ENCODE data around the gene FGFR3.

Gene FGFR3

DNA sequence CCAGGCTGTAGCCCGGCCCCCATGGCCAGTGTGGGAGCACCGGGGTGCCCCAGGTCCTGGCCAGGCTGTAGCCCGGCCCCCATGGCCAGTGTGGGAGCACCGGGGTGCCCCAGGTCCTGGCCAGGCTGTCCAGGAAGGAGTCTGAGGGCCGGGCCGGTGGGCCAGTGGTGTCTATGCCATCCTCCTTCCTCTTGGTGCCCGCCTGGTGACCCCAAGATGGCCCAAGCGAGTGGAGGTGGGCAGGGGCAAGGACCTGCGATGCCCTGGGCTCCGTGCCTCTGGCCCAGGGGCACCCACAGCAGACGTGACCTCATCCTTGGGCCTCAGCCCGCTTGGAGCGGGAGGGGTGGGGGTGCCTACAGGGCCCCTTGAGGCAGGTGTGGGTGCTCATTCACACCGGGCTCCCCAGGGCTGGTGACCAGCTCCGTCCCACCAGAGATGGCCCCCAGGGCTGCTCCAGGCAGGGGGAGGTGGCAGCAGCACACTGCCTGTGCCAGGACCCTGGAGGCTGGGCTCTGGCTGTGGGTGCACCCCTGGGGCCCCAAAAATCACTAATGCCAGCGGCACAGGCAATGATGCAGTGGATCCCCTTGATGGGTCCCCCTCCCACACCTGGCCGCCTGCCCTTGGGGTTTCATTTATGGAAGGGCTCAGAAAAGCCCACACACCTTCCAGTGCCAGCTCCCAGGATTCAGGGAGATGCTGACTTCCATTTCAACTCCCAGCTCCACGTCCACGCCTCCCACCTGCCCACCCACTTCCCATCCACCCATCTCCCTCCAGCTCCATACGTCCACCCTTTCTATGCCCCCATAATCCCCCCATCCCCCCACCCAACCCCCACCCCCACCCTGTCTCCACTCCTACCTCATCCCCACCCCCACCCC, 36.0 kb upstream of the FGFR3 start:
- no peak for DNase-seq (ENCODE audit: low spot score)

DNA sequence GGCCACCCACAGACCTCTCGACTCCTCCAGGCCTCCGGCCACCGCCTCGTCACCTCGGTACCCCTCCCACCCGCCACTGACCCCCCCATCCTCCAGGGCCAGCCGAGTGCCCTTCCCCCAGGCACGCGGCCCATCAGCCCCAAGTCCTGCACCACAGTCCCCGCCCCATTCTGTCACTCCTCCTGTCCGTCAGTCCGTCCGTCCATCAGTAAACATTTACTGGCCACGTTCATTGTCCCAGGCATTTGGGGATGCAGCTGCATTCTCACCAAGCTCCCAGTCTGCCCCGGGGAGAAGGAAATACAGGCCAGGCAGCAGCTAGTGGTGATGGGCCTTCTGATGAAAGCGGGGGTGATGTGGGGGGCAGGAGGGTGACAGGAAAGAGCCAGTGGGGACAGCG, 35.3 kb upstream of the FGFR3 start:
- DNase-seq (ENCODE audit: low spot score) = no peak

DNA sequence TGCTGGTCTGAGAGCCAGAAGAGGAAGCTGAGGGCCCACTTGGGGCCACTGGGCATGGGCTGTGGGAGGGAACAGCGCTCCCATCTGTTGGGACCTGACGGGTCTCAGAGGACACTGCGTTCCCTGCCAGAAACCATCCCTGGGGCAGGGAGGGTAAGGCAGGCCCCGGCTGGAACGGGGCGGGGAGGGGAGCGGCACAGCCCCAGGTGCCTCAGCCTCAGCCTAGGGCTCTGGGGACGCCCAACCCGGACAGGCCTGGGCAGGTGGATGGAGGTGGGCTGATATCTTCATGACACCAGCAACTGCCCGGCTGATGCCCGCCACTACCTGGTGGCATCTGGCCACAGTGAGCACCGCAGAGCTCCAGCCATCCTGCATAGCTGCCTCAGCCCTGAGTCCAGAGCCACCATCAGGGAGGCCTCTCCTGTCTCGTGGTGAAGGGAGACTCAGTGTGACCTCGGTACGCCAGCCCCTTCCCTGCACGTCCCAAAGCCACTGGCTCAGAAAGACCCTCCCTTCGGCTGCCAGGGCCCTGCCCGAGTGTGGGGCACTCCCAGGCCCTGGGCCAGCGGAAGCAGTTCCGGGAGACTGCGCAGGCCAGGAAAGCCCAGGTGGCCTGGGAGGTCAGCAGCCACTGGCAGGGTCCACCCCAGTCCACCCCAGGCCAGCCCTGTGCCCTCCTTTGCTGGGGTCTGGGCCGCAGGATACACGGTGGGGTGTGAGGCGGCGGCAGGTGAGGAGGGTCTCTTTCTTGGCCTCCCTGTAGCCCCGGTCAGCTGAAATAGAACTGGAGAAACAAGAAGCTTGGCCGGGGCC, 34.6 kb upstream of the FGFR3 start:
- no peak for DNase-seq (ENCODE audit: low spot score)

DNA sequence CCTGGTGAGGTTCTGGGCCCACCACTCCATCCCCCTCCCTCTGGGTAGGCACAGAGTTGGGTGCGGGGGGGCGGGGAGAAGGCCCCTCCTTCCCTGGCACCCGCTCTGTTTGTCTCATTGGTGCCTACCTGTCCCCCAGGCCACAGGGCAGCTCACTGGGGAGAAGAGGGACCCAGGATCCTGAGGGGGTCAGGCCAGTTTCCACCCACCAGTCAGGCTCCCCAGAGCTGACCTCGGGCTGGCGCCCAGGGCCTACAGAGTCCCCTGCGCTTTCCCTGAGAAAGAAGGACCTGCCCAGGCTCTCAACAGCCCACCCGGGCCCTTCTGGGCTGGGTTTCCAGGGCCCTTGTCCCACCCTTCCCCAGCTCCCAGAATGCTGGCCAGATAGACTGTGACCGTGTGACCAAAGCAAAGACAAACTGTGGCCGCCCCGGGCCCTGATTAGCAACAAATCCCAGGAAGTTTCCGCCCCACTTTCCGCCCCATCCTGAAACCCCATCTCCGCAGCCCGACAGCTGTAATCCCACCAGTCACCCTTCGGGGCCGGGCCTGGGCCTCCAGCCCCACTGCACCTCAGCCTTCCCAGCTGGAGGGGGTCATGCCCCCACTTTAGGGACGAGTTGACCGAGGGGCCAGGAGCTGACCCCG, 33.8 kb upstream of the FGFR3 start:
- DNase-seq (ENCODE audit: low spot score) = no peak

DNA sequence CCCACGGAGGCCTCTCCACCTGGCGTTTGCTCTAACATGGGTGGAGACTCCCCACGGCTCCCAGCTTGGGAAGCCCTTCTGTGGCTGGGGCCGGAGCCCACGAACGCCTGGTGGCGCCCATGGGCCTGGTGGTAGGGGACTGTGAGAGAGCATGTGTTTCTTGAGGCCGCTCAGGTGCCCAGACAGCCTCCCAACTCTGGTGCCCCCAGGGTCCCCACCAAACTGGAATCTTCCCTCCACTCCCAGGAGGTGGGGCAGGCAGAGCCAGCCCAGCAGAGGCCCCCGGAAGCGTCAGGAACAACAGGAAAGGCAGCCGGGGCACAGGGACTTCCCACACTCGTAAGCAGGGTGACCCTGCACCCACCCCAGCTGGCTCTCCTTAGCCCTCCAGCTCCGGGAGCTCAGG, 33.3 kb upstream of the FGFR3 start:
- no peak for DNase-seq (ENCODE audit: low spot score)

DNA sequence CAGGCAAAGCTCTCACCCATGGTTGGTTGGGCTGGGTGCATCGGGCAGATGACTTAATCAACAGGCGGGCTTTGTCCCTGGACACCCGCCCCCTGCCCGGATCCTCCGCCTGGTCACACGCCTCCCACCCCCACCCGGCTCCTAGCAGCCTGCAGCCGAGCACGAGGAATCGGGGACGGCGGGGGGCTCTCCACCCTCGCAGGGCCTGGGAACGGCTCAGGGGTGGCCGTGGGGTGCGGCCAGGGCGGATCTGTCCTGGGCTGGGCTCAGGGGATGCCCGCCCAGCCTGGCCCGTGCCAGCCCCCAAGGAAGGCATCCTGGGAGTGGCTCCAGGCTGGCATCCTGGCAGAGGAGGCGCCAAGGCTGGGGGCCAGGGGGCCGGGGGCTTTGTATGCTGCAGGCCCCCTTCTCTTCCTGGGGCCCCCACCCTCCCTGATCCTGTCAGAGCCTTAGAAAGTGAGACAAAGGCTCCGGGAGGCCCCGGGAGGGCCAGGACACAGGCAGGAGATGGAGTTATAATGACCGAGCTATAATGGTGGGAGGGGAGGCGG, 32.5 kb upstream of the FGFR3 start:
- DNase-seq (ENCODE audit: low spot score) = no peak

DNA sequence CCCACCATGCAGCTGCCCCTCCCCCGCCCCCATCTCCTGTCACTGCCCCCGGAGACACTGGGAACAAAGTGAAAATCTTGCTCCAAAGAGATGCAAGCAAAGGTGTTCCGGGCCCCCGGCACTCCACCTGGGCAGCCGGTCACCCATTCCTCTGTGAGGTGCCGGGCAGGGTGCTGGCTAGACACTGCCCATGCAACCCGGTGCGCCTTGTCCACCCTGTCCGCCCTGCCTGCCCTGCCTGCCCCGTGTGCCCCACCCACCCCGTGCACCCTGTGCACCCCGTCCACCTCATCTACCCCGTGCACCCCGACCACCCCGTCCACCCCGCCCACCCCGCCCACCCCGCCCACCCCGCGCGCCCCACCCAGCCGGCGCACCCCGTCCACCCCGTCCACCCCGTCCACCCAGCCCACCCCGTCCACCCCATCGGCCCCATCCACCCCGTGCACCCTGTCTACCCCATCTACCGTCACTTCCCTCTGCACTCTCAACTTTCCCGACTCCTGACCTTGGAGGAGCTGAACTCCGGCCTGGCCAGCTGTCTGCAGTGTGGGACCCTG, 31.9 kb upstream of the FGFR3 start:
- no peak for DNase-seq (ENCODE audit: low spot score)

DNA sequence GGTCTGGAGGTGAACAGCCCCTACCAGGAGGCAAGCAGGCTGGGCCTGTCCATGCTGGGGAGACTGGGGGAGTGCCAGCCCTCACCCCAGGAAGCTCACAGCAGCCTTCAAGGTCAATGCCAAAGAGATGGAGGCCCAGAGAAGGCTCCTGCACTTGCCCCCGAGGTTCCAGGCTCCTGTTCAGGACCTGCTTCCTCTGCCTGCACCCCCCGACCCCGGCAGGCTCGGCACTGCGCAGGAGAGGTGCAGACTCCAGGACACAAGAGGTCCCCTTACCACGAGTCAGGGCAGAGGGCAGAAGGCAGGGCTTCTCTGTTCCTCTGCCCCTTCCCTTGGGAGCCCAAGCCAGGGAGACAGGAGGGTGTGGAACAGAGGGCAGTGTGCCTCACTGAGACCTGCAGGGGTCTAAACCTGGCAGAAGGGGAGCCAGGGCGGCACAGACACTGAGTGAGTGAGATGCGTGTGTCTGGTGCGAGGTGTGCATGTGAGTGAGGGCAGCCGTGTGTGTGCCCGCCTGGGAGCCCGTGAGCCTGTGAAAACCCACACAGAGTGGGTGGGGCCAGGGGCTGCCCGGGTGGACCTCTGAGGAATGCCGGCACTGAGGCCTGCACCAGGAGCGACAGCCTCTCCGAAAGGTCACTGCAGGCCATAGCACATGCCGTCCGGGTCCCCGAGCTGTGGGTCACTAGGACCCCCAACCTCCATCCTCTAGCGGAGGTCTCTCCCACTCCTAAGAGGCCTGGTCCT, 30.7 kb upstream of the FGFR3 start:
- no peak for DNase-seq (ENCODE audit: low spot score)

DNA sequence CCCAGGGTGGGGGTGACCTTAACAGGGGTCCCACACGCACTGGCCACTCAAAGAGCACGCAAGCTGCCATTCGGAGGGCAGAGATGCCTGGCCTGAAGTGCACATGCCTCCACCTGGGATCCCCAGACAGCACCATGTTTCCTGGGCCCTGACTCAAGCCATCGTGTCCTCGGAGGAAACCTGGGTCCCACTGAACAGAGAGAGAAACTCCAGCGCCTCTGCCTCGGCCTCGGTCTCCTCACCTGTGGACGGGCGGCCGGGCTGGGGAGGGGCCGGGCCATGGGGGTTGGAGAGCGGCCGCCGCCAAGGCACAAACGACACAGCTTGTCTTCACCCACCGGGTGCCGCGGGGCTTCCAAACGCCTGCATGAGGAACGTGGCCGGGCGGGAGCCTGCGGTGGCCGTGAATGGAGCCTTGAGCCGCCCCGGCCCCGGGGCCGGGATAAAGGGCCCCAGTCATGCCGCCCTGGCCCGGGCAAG, 30.0 kb upstream of the FGFR3 start:
- DNase-seq (ENCODE audit: low spot score) = no peak

DNA sequence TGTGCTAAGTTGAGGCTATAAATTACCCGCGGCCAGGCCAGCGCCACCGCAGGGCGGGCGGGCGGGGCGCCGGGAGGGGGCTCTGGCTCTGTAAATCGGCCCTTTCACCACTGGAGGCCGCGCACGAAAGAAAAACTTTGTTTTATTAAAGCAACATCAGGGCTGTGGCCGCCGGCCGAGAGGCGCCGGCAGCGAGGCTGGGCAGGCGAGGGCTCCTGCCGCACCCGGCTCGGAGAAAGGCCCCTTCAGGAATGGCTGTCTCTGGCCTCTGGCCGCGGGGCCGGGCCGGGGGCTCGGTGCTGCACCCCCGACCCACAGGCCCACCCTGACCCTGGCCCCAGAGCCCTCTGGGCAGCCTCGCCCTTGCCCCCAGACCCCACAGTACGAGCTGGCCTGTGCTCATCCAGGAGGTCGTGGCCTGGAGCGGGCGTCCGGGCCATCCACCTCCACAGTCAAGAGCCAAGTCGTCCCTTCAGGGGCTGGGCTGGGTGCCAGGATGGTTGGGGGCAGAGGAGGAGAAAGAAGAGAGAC, 29.5 kb upstream of the FGFR3 start:
- DNase-seq (ENCODE audit: low spot score) = peak; percentile 89

DNA sequence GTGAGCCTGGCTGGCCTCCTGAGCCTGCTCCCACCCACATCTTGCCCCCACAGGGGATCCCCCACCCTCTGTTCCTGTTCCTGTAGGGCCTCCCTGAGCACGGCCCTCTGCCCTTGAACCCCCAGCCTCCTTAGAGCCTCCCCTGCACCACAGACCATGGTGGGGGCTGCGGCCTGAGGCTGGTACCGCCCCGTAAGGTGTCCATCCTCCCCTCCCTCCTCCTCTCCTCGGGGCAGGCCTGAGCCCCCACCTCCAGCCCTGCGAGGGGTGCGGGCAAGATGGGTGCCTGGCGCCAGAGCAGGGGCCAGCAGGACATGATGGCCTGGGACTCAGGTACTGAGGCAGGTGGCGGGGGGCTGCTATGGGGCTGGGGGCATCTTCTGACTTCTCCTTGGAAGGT, 28.4 kb upstream of the FGFR3 start:
- no peak for DNase-seq (ENCODE audit: low spot score)

DNA sequence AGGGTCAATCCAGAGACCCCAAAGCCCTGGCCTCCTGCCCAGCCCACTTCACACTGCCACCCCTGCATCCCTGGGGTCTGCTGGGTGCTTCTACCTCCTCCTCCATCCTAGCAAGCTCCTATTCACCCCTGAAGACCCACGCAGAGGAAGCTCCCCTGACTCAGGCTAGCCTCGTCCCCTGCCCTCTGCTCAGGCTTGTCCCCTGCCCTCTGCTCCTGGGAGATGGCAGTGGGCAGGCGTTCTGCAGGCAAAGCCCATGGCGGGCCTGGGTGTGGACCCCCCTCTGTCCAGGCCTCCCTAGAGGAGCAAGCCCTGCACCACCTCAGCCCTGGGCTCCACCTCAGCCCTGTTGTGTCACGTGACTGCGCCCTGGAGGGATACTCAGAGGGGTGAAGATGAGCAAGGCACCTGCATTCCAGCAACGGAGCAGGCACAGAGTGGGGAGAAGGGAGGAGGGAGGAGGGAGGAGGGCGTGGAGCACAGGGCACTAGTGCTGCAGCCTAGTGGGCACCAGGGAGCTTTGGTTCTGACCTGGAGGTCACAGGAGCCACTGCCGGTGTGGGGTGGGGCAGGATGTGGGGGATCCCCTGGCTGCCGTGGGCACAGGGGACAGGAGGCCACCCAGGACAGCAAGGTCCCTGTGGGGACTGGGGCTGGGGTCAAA, 27.6 kb upstream of the FGFR3 start:
- no peak for DNase-seq (ENCODE audit: low spot score)

DNA sequence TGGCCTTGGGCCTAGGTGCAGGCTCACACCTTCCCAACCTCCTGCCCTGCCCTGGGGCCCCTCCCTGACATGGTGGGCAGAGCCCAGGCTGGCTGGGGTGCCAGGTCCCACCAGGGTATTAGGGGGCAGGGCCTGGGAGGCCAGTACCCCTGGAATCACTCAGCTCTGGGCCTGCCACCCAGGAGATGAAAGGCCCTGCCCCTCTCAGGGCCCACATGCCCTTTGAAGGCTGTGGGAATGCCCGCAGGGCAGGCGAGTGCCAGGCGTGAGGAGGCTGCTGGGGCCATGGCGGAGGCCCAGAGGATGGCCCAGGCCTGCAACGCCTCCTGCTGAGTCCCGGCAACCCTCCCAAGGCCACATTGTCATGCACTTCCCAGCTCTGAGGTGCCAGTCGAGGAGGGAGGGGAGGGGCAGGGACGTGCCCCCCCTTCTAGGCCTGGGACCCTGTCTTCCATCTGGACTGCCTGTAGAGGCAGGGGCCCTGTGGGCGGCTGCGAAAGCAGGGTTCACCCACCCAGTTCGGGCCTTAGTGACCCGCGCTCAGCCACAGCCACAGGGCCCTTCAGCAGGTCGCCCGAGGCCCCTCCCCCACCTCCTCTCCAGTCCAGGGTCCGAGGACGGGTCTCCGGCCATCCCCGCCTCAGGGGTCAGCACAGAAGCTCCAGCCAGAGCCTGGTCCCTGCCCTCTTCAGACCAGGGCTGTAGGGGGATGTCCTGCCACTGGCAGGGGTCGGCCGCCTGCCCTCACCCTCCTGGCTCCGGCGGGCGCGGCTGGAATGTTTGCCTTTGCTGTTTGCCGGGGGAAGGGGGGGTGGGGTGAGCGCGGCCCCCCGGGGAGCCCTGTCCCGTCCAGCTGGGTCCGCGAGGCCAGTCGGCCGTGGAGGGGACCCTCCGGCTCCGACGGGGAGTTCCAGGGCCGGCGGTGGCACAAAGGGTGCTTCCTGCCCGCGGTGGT, 26.7 kb upstream of the FGFR3 start:
- DNase-seq (ENCODE audit: low spot score) = no peak

DNA sequence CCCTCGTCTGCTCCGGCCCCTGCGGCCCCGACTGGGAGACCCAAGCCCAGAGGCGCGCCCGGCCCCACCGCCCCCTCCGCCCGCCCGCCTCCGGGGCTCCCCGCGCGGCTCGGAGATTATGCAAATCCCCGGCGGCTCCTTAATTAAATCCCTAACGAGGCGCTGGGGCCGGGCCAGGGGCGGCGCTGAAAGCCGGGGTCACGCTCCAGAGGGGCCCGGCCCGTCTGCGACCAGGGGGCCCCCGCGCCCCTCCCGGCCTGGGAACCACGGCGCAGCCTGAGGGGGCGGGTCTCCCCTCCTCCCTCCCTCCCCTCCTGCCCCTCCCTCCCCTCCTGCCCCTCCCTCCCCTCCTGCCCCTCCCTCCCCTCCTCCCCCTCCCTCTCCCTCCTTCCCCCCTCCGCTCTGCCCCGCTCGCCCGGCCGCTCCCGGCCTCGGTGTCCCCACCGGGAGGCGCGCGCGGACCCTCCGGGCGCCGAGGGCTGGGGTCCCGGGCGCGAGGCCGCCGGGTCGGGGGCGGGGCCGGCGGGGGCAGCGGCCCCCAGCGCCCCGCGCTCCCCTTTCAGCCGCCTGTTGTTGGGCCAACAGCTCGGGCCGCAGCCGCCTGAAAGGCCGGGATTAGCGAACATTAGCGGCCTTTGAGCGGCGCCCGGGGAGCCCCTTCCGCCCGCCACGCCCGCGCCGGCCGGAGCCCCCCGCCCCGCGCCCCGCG, 25.9 kb upstream of the FGFR3 start:
- DNase-seq (ENCODE audit: low spot score) = no peak

DNA sequence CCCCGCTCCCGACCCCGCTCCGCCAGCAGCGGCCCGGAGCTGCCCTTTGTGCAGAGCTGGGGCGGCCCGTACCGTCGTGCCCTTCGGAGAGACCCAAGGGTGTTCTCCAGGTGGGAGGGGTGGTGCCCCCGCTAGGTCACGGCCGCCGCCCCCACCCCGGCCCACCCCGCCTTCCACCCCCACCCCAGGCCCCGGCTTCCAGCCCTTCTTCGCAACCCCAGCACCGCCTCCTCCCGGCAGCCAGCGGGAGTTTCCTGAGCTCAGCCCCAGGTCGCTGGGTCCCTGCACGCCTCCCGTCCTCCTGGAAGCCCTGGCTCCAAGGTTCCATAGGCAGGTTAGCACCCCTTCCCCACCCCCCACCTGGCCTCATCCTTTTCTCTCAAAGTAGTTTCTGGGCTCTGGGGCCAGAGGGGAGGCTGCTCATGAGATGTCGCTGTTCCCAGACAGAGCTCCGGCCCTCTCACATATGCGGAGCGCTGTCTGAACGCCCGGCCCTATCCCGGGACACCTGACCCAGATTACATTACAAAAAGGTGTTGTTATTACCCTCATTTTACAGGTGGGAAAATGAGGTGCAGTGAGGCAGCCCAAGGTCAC, 25.2 kb upstream of the FGFR3 start:
- DNase-seq (ENCODE audit: low spot score) = peak; percentile 76

DNA sequence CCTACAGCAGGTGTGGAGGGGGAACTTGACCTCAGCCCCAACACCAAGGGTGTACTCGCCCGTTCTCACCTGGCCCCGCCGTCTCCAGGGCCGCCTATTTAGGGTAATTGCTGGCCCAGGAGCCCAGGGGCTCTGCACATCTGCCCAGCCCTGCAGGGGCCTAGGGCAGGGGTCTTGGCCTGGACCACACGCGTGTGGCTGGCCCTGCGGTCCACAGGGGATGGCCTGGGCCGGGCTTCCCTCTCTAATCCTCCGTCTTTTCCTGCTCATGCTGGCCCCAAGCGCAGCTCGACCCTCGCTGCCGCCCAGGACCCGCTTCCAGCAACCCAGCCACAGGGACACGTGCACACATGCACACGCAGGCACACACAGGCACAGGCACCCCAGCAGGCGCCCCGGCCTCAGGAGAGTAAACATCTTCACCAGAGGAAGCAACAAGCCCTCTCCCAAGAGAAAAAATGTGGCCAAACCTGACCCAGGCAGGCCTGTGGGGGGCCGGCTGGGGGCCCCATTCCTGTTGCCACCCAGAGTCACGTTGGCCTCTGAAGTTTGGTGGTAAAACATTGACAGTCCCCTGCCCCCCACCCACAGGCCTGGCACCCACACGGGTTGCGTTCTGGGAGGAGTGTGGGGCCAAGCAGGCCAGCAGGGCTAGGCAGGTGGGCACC, 24.6 kb upstream of the FGFR3 start:
- no peak for DNase-seq (ENCODE audit: low spot score)

DNA sequence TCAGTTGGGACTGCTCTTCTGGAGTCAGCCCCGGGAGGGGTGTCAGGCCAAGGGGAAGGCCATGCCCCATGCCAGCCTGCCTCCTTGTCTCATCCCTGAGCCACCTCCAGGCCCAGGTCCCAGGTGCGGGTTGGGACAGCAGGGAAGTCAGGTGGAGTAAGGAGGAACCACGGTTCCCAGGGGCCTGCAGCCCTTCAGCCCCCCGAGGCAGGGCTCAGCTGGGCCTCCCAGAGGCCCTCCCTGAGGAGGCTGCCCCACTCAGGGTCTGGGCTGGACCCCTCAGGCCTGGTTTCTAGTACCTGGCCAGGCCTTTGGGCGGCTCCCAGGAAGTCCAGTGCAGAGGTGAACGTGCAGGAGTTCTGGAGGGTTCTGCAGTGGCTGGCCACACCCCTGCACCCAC, 23.4 kb upstream of the FGFR3 start:
- no peak for DNase-seq (ENCODE audit: low spot score)

DNA sequence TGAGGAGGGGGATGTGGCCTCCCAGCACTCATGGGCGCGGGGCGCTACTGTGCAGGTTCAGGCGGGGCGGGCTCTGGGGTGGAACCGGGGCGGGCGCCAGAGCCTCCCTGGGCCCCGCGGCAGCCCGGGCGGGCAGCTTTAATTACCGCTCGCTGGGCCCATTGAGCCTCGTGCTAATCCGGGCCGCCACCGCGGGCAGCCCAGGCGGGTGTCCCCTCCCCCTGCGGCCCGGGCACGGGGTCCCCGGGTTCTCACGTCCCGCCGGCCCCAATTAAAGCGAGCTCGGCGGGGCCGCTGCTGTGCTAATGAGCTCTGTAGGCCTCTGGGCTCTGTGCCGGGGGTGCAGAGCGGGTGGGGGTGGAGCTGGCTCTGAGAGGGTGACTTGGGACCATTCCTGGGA, 22.8 kb upstream of the FGFR3 start:
- no peak for DNase-seq (ENCODE audit: low spot score)

Data from hepatic stellate cell (primary cell).